NCI-H748 treated with DMSO at 0.1 percent for 48 hours (cell line): ENCODE data around the gene BMP2.
A peak's percentile ranks its signal among the peaks of the same experiment; 100 is the strongest.

Source experiments
- DNase-seq: peaks from one replicate; lab custom pipeline; 2025; lab: John Stamatoyannopoulos, UW

BMP2 gene

GRCh38 chr20:6768228-6769140, 998 bp downstream of the BMP2 start:
- no peak for DNase-seq

GRCh38 chr20:6769903-6770785, 2.7 kb downstream of the BMP2 start:
- no peak for DNase-seq

DNA sequence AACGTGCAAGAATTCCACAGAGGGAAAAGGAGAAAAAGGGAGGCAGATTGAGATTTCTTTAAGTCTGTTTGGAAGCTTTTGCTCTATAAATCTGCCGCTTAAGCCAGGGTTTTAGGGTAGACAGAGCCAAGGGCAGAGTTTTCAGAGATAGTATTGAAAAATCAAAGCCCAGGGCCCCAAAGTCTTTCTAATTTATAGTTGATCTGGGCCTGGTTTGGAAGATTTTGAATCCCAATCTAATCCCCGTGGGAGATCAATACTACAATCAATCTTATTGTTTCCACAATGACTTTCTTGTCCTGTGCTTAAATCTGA, 3.3 kb downstream of the BMP2 start:
- DNase-seq = no peak

DNA sequence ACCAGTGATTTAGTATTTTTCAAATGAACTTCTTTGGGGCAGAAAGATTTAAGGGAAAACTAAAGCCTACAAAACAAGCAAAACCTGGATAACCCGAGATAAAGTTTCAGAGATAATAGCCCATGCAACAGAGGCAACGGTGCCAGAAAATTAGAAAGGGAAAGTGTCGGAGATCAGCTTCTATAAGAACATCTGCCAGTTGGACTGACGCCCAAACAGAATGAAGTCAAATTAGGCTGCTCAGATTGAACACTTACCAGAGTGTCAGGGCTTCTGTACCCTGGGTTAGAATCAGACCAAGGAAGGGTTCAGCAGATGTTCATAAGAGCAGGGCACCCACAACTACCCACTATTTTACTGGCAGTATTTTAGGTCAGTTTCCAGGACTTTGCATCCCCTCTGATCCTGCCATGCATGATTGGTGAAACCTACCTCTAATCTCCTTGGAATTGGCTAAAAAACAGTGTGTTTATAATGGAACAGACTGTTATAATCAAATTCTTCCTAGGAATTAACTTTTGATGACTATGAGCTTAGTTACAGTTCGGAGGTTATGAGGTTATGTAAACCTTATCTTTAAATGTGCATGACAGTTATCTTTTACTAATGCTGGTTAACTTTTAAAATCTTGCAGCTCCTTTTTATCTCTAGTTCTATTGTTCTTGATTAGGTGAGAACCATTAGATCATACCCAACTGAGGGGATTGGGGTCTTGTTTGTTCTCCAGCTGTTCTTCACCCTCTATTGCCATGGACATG, 13.1 kb downstream of the BMP2 start:
- DNase-seq = no peak

DNA sequence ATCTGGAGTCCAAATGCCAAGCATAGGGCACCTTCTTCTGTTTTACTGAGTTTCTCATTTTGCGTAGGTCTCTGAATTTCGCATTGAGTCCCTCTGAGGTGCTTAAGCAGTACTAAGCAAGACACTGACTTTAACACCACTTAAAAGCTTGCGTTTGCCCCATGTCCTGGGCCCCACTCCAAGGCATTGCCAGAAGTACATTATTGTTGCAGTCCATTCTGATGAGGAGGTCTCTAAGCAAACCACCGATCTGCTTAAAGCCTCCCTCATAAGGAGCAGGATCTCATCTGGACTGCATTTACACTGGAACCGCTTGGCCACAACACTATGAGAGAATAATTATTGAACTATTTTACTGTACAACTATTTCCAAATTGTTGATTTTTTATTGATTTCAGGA, 16.3 kb downstream of the BMP2 start:
- no peak for DNase-seq

GRCh38 chr20:6784210-6784631, 16.7 kb downstream of the BMP2 start:
- no peak for DNase-seq

DNA sequence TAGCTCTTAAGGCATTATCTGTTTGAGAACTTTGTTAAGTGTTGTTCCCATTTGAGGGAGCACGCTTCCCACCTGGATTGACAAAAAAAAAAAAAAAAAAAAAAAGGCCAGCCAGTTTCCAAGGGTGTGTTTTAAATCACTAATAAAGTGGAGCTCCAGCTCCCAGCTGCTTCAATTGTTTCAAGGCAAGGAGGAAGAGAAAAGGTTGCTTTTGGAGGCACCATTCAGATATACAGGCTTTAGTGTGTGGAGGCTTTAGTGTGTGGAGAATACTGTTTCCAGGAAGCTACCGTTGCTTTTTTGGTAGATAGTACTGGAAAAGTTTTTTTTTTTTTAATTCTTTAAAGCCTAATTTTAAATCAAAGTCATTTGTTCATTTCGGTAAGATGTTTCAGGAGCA, 17.3 kb downstream of the BMP2 start:
- no peak for DNase-seq

DNA sequence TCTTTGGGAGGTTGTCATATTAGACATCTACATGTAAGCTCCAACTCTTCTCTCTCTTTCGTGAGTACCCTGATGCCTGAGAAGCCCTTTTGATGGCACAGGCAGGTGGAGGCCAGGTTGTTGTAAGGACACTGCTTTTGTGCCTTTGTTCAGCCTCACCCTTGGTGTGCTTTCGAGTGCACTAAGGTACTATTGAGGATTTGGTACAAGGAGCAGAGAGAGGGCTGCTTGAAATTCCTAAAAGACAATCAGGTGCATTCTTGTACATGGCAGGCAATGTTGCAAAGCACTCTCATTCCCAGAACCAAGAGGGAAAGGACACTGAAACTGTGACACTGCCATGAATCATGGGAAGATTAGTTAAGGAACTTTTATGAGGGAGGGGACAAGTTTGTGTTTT, 19.1 kb downstream of the BMP2 start:
- DNase-seq = no peak

DNA sequence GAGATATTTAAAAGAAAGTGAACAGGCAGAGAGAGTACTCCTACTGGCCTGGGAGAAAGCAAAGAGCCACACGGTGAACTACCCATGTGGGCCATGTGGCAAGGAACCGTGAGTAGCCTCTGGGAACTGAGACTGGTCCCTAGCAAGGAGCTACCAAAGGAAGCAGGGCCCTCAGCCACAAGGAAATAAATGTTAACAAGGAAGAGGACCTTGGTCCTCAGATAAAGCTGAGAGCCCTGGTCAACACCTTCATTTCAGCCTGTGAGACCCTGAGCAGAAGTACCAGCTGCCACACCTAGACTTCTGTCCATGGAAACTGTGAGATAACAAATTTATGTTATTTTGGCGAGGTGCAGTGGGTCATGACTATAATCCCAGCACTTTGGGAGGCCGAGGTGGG, 25.3 kb downstream of the BMP2 start:
- DNase-seq = no peak

GRCh38 chr20:6802227-6802626, 34.7 kb downstream of the BMP2 start:
- no peak for DNase-seq

GRCh38 chr20:6806275-6806674, 38.8 kb downstream of the BMP2 start:
- DNase-seq = no peak

- no peak for DNase-seq
Measured at GRCh38 chr20:6811262-6812035, 44.0 kb downstream of the BMP2 start.

DNA sequence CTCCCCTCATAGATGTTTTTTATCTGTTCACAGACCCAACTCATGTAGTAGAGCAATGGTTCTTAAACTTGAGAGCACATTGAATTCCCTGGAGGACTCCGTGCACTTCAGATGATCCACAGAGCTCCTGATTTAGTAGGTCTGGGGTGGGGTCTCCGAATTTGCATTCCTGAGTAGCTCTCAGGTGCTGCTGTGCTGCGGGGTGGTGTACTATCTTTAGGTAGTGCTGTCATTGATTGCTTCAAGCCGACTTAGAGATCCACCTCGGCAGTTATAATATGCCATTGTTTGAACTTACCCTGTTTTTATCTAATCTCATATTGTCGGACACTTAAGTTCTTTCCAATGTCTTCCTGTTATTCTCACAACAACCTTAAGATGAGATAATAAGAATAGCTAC, 45.0 kb downstream of the BMP2 start:
- DNase-seq = no peak

DNA sequence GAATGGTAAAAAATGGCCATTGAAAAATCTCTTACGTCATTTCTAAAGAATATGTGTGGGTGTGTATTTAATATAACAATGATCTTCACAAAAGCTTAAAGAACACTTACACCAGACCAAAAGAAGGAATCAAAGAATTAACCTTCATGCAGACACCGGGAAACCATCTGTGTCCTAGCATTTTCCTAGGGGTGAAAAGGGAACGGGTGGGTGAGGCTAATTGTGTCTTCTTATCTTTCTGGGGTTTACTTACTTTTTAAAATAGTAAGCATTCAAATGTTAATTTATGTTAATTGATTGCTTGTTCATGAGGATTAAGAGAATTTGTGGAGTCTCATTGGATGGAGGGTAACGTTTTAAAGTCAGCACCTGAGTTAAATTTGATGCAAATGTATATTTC, 47.5 kb downstream of the BMP2 start:
- DNase-seq = no peak

- no peak for DNase-seq
Measured at GRCh38 chr20:6818033-6818808, 50.7 kb downstream of the BMP2 start.

- peak; percentile 17 for DNase-seq
Measured at GRCh38 chr20:6819599-6819998, 52.1 kb downstream of the BMP2 start.

- no peak for DNase-seq
Measured at GRCh38 chr20:6824401-6824800, 56.9 kb downstream of the BMP2 start.

DNA sequence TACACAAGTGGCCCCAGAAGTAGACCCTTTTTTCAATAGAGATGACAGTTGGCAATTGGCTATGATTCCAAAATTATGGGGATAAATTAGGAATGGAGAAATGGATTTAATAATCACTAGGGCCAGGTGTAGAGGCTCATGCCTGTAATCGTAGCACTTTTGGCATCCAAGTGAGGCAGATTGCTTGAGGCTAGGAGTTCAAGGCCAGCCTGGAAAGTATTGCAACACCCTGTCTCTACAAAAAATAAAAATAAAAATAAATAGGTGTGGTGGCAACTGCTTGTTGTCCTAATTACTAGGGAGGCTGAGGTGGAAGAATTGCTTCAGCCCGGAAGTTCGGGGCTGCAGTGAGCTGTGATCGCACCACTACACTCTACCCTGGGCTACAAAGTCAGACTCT, 60.0 kb downstream of the BMP2 start:
- DNase-seq = no peak

DNA sequence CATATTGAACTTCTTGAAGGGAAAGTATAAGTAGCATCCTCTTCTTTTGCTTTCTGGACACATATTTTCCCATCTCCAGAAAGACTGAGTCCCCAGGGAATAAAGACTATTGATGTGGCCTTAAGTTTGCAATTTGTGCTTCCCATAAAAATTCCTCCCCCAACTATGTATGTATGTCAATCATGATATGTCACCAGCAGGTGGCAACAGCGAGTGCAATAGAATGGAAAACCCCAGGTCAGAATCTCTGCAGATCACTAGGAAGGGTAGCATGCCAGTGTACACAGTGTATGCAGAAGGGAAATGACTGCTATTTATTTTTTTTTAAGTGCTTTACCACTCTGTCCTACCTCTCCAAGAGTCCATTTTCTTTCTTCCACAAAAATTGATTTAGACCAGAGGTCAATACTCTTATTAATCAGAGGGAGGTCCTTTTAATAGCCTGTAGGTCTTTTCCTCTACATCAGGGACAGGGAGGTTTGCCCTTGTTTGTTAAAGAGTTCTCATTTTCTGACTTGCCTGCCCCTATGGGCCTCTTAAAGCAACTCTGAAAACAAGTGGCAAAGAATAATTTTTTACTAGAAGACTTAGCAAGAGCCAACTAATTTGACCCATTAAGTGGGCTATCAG, 61.4 kb downstream of the BMP2 start:
- peak; percentile 83 for DNase-seq

DNA sequence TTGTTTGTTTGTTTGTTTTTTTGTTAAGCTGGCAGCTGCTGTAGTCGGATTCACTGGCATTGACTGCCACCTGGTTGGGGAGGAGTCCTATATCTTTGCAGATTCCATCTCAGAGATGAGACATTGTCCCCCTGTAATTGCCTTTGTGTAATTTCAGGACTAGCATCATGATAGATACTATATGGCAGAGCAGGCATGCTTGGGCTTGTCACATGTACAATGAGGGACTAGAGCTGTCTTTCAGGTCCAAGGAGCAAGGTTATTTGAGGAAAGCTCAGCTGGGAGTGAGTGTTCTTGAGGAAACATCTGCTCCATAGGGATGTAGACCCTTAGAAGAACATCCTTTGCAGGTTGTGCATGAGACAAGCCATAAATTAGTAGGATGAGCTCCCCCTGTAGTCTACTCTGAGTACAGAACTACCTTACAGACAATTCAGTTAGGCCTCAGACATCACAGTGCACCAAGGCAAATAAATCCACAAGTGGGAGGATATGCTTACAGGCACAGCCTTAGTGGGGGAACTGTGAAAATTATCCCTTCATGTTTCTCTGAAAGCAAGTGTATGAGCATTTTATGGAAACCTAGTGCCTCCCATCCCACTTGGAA, 62.1 kb downstream of the BMP2 start:
- DNase-seq = no peak
